H9 (cell line): ENCODE data around the gene FRG1. TPM values are rescaled to one million over a fixed set of nuclear protein-coding genes. Genes with fewer than 3 reads are reported as not detected.
"Not testable (repeated sequence)": the region's sequence is repeated elsewhere in the genome, so short reads cannot be mapped to it uniquely, and the experiment has no call there.

ENCODE experiments used
- DNase-seq: peaks from one replicate; pipeline ENCODE4 v3.0.0-alpha.2; 2017
- H2AFZ ChIP-seq: one replicate; pipeline ENCODE4 v1.6.1; 2013; ENCODE audit warnings: mild to moderate bottlenecking, low read length, control low read depth, moderate library complexity
- H2AK5ac ChIP-seq: 2 replicates; pipeline ENCODE4 v1.6.1; 2013; ENCODE audit warnings: low read length, control low read depth, mixed read lengths; ENCODE audit not compliant: insufficient read length
- H2BK120ac ChIP-seq: one replicate; pipeline ENCODE4 v1.6.1; 2013; ENCODE audit warnings: low read depth, mild to moderate bottlenecking, low read length, control low read depth, inconsistent platforms; ENCODE audit not compliant: poor library complexity, severe bottlenecking
- H2BK12ac ChIP-seq: 2 replicates; pipeline ENCODE4 v1.6.1; 2013; ENCODE audit warnings: low read length, control low read depth, mixed read lengths, low read depth; ENCODE audit not compliant: insufficient read length
- H2BK15ac ChIP-seq: 2 replicates; pipeline ENCODE4 v1.6.1; 2013; ENCODE audit warnings: low read depth, low read length, control low read depth
- H2BK20ac ChIP-seq: one replicate; pipeline ENCODE4 v1.6.1; 2013; ENCODE audit warnings: low read depth, mild to moderate bottlenecking, low read length, control low read depth, inconsistent platforms; ENCODE audit not compliant: poor library complexity, severe bottlenecking
- H2BK5ac ChIP-seq: 2 replicates; pipeline ENCODE4 v1.6.1; 2013; ENCODE audit warnings: low read length, control low read depth, mixed read lengths; ENCODE audit not compliant: insufficient read length
- H3K14ac ChIP-seq: 2 replicates; pipeline ENCODE4 v1.6.1; 2013; ENCODE audit warnings: low read length, control low read depth; ENCODE audit not compliant: insufficient read depth
- H3K18ac ChIP-seq: 2 replicates; pipeline ENCODE4 v1.6.1; 2013; ENCODE audit warnings: low read depth, mild to moderate bottlenecking, mixed read lengths, low read length, control low read depth; ENCODE audit not compliant: insufficient read length
- H3K23ac ChIP-seq: 2 replicates; pipeline ENCODE4 v1.6.1; 2013; ENCODE audit warnings: low read length, control low read depth, mixed read lengths, low read depth; ENCODE audit not compliant: insufficient read length
- H3K23me2 ChIP-seq: 2 replicates; pipeline ENCODE4 v1.6.1; 2013; ENCODE audit warnings: low read depth, mild to moderate bottlenecking, mixed read lengths, low read length, control low read depth; ENCODE audit not compliant: insufficient read length, poor library complexity, severe bottlenecking
- H3K27ac ChIP-seq: 2 replicates; pipeline ENCODE4 v1.5.1; 2013; ENCODE audit warnings: low read length, control low read depth, mixed read lengths, low read depth; ENCODE audit not compliant: insufficient read length
- H3K27me3 ChIP-seq: 2 replicates; pipeline ENCODE4 v1.6.1; 2013; ENCODE audit warnings: low read length, control low read depth, inconsistent platforms; ENCODE audit not compliant: insufficient read depth
- H3K4ac ChIP-seq: 2 replicates; pipeline ENCODE4 v1.6.1; 2013; ENCODE audit warnings: low read depth, mild to moderate bottlenecking, control low read depth, inconsistent platforms, low read length, moderate library complexity
- H3K4me1 ChIP-seq: 2 replicates; pipeline ENCODE4 v1.6.1; 2013; ENCODE audit warnings: low read length, control low read depth, inconsistent platforms; ENCODE audit not compliant: insufficient read depth
- H3K4me2 ChIP-seq: 2 replicates; pipeline ENCODE4 v1.6.1; 2013; ENCODE audit warnings: low read length, control low read depth, mixed read lengths; ENCODE audit not compliant: insufficient read length, insufficient read depth
- H3K56ac ChIP-seq: 2 replicates; pipeline ENCODE4 v1.6.1; 2013; ENCODE audit warnings: low read depth, mild to moderate bottlenecking, mixed read lengths, low read length, control low read depth; ENCODE audit not compliant: insufficient read length
- H3K79me1 ChIP-seq: 2 replicates; pipeline ENCODE4 v1.6.1; 2013; ENCODE audit warnings: low read depth, mild to moderate bottlenecking, moderate library complexity, low read length, control low read depth, inconsistent platforms; ENCODE audit not compliant: insufficient read depth, poor library complexity, severe bottlenecking
- H3K79me2 ChIP-seq: 2 replicates; pipeline ENCODE4 v1.6.1; 2013; ENCODE audit warnings: low read length, control low read depth, inconsistent platforms; ENCODE audit not compliant: insufficient read depth
- H3K9ac ChIP-seq: 2 replicates; pipeline ENCODE4 v1.6.1; 2013; ENCODE audit warnings: low read length, control low read depth, mixed read lengths; ENCODE audit not compliant: insufficient read length; ENCODE audit errors: extremely low read depth
- H3K9me3 ChIP-seq: one replicate; pipeline ENCODE4 v1.6.1; 2013; ENCODE audit warnings: low read depth, low read length, inconsistent platforms; ENCODE audit not compliant: control insufficient read depth
- H3T11ph ChIP-seq: one replicate; pipeline ENCODE4 v1.6.1; 2013; ENCODE audit warnings: mild to moderate bottlenecking, low read length, control low read depth, inconsistent platforms
- H4K20me1 ChIP-seq: one replicate; pipeline ENCODE4 v1.6.1; 2013; ENCODE audit not compliant: control insufficient read depth, insufficient read length, insufficient read depth
- H4K5ac ChIP-seq: 2 replicates; pipeline ENCODE4 v1.6.1; 2013; ENCODE audit warnings: low read depth, mild to moderate bottlenecking, mixed read lengths, low read length, control low read depth; ENCODE audit not compliant: insufficient read length
- H4K8ac ChIP-seq: replicated peaks from 2 replicates; pipeline ENCODE4 v1.6.1; 2013; ENCODE audit warnings: low read length, control low read depth, mixed read lengths, low read depth; ENCODE audit not compliant: insufficient read length
- H4K91ac ChIP-seq: 2 replicates; pipeline ENCODE4 v1.6.1; 2013; ENCODE audit warnings: low read depth, mild to moderate bottlenecking, moderate library complexity, mixed read lengths, low read length, control low read depth; ENCODE audit not compliant: insufficient read length
- H3K27ac Mint-ChIP-seq, 3 experiments: 2 replicates in 2 of 3; 3 replicates in 1 of 3; pipeline ENCODE4 v1.8.0; 2020 to 2021; ENCODE audit warnings: mixed read lengths in 3 of 3, mild to moderate bottlenecking in 1 of 3, moderate library complexity in 1 of 3
- H3K27me3 Mint-ChIP-seq: 2 replicates; pipeline ENCODE4 v1.8.0; 2021; ENCODE audit warnings: low read depth, mild to moderate bottlenecking, moderate library complexity, mixed read lengths
- H3K36me3 Mint-ChIP-seq, 3 experiments: 2 replicates in 2 of 3; 3 replicates in 1 of 3; pipeline ENCODE4 v1.8.0; 2020 to 2021; ENCODE audit warnings: low read depth in 3 of 3, mixed read lengths in 3 of 3; ENCODE audit not compliant: insufficient read depth in 1 of 3
- H3K4me1 Mint-ChIP-seq, 2 experiments: 2 replicates each; pipeline ENCODE4 v1.8.0; 2020; ENCODE audit warnings: mixed read lengths in 2 of 2
- H3K4me3 Mint-ChIP-seq, 2 experiments: 2 replicates in 1 of 2; 3 replicates in 1 of 2; pipeline ENCODE4 v1.8.0; 2020 to 2021; ENCODE audit warnings: mild to moderate bottlenecking in 2 of 2, mixed read lengths in 2 of 2, moderate library complexity in 1 of 2
- H3K9me3 Mint-ChIP-seq, 2 experiments: 2 replicates in 1 of 2; 3 replicates in 1 of 2; pipeline ENCODE4 v1.8.0; 2020; ENCODE audit warnings: mild to moderate bottlenecking in 2 of 2, mixed read lengths in 2 of 2, moderate library complexity in 1 of 2
- WGBS: extraction: QIAGEN DNeasy Blood & Tissue Kit; methylation state at CpG from one replicate; pipeline ENCODE4 v1.1.7; 2013; ENCODE audit warnings: missing lambda C conversion rate, low lambda C conversion rate, mixed read lengths; ENCODE audit not compliant: insufficient read length; ENCODE audit errors: extremely low coverage; 5-methylcytosine and 5-hydroxymethylcytosine counted together
- total RNA-seq: library from RNA; stranded (reverse); gene quantifications from 2 replicates; pipeline ENCODE4 v1.2.1, GENCODE V29; 2021

The FRG1 gene
- total RNA-seq, 1 experiment from 2014 or later, result 45.6 TPM

GRCh38 chr4:189948486-189948885 lies 7.8 kb downstream of the FRG1 start:
- H2BK12ac ChIP-seq, H3K27ac ChIP-seq, H3K4ac ChIP-seq, H3K56ac ChIP-seq, H3K4me3 Mint-ChIP-seq, H3K23ac ChIP-seq, H2BK5ac ChIP-seq, H3K4me2 ChIP-seq, H3K14ac ChIP-seq, H3K27me3 Mint-ChIP-seq, H3K4me1 Mint-ChIP-seq, H3K23me2 ChIP-seq, H3K79me1 ChIP-seq, H3K9me3 ChIP-seq, H3K27me3 ChIP-seq, H4K91ac ChIP-seq, H2AK5ac ChIP-seq, H3K4me1 ChIP-seq, H3K27ac Mint-ChIP-seq, H4K5ac ChIP-seq, H3T11ph ChIP-seq, H2AFZ ChIP-seq, H4K20me1 ChIP-seq, H2BK15ac ChIP-seq, H3K79me2 ChIP-seq, H3K18ac ChIP-seq, H3K9me3 Mint-ChIP-seq, DNase-seq, H2BK120ac ChIP-seq, H3K9ac ChIP-seq, H4K8ac ChIP-seq, H2BK20ac ChIP-seq: not testable (repeated sequence)
- WGBS, result no CpG with 5 or more reads among the region's 7 CpGs
- peaks cover 0 to 14% (median 9%) of the 10 kb centered on the region in 3 experiments; a peak in 3 of 7 replicates for H3K36me3 Mint-ChIP-seq

GRCh38 chr4:189969291-189969690 lies 28.6 kb downstream of the FRG1 start:
- H2BK12ac ChIP-seq, H2BK15ac ChIP-seq, H3K27me3 Mint-ChIP-seq, H2BK20ac ChIP-seq, H3T11ph ChIP-seq, DNase-seq, H4K91ac ChIP-seq, H3K9ac ChIP-seq, H3K4me1 Mint-ChIP-seq, H3K18ac ChIP-seq, H3K79me1 ChIP-seq, H2AK5ac ChIP-seq, H4K20me1 ChIP-seq, H4K8ac ChIP-seq, H3K14ac ChIP-seq, H2BK120ac ChIP-seq, H3K27me3 ChIP-seq, H3K23me2 ChIP-seq, H2BK5ac ChIP-seq, H3K27ac ChIP-seq, H2AFZ ChIP-seq, H3K79me2 ChIP-seq, H3K27ac Mint-ChIP-seq, H3K23ac ChIP-seq, H4K5ac ChIP-seq, H3K4me1 ChIP-seq, H3K4ac ChIP-seq, H3K4me3 Mint-ChIP-seq, H3K4me2 ChIP-seq, H3K56ac ChIP-seq: not testable (repeated sequence)
- no CpG with 5 or more reads among the region's 1 CpG for WGBS
- Mint-ChIP-seq H3K9me3 (peaks cover 67 to 79% of the 10 kb centered on the region in 2 experiments), H3K36me3 (peaks cover 12 to 25% (median 18%) of the 10 kb centered on the region in 3 experiments)
- peaks cover 13% of the 10 kb centered on the region for H3K9me3 ChIP-seq
